Liver (tissue), 9 donors: ENCODE data around the gene AKNAD1. TPM values are rescaled to one million over a fixed set of nuclear protein-coding genes. Genes with fewer than 3 reads are reported as not detected.

Experiments
- DNase-seq: peaks from one replicate; pipeline ENCODE4 v3.0.0-alpha.2; 2017; ENCODE audit warnings: low spot score
- H3K27ac ChIP-seq, 2 donors: one replicate each; pipeline ENCODE4 v1.7.0; 2013; ENCODE audit warnings: inconsistent platforms in 2 of 2, low read length in 2 of 2, control low read depth in 1 of 2, low read depth in 1 of 2, mild to moderate bottlenecking in 1 of 2
- H3K27me3 ChIP-seq, 4 donors: one replicate each; pipeline versions ENCODE4 v1.6.1 to v1.7.0; 2013; ENCODE audit warnings: low read length in 3 of 4, inconsistent platforms in 1 of 4, mild to moderate bottlenecking in 1 of 4, moderate library complexity in 1 of 4; ENCODE audit not compliant: control insufficient read depth in 4 of 4, insufficient read depth in 4 of 4
- H3K36me3 ChIP-seq, 4 donors: one replicate each; pipeline versions ENCODE4 v1.6.1 to v1.7.0; 2013; ENCODE audit warnings: low read length in 3 of 4, mild to moderate bottlenecking in 3 of 4, low read depth in 1 of 4, moderate library complexity in 1 of 4; ENCODE audit not compliant: control insufficient read depth in 4 of 4, insufficient read depth in 3 of 4
- H3K4me1 ChIP-seq, 4 donors: one replicate each; pipeline versions ENCODE4 v1.6.1 to v1.7.0; 2013; ENCODE audit warnings: low read length in 3 of 4, mild to moderate bottlenecking in 3 of 4, moderate library complexity in 1 of 4; ENCODE audit not compliant: control insufficient read depth in 4 of 4, insufficient read depth in 4 of 4
- H3K4me3 ChIP-seq, 3 donors: one replicate each; pipeline versions ENCODE4 v1.6.1 to v1.7.0; 2013; ENCODE audit warnings: low read length in 3 of 3, control low read depth in 1 of 3, low read depth in 1 of 3, mild to moderate bottlenecking in 1 of 3
- H3K9ac ChIP-seq, 2 donors: one replicate each; pipeline ENCODE4 v1.7.0; 2013; ENCODE audit warnings: low read length in 2 of 2, mild to moderate bottlenecking in 2 of 2, moderate library complexity in 2 of 2, control low read depth in 1 of 2, low read depth in 1 of 2
- H3K9me3 ChIP-seq, 4 donors: one replicate each; pipeline versions ENCODE4 v1.6.1 to v1.7.0; 2013; ENCODE audit warnings: low read length in 3 of 4; ENCODE audit not compliant: control insufficient read depth in 4 of 4
- EGR1 ChIP-seq, 2 donors: IDR thresholded peaks; 2 replicates each; pipeline ENCODE4 v1.6.1; 2016 to 2018; ENCODE audit warnings: antibody characterized with exemption in 2 of 2, low read depth in 2 of 2
- FOXA1 ChIP-seq: IDR thresholded peaks from 2 replicates; pipeline ENCODE4 v1.6.1; 2016; ENCODE audit warnings: antibody characterized with exemption
- FOXA2 ChIP-seq: IDR thresholded peaks from 2 replicates; pipeline ENCODE4 v1.6.1; 2016; ENCODE audit warnings: antibody characterized with exemption
- GABPA ChIP-seq, 2 donors: IDR thresholded peaks in 1 of 2; conservative IDR thresholded peaks in 1 of 2; 2 replicates each; pipeline ENCODE4 v1.6.1; 2016; ENCODE audit warnings: antibody characterized with exemption in 2 of 2, mild to moderate bottlenecking in 1 of 2, moderate library complexity in 1 of 2
- HNF4A ChIP-seq, 2 donors: conservative IDR thresholded peaks; 2 replicates each; pipeline ENCODE4 v1.6.1; 2016; ENCODE audit warnings: antibody characterized with exemption in 2 of 2, mild to moderate bottlenecking in 2 of 2
- HNF4G ChIP-seq: IDR thresholded peaks from 2 replicates; pipeline ENCODE4 v1.6.1; 2016; ENCODE audit warnings: antibody characterized with exemption
- NR2F2 ChIP-seq: IDR thresholded peaks from 2 replicates; pipeline ENCODE4 v1.6.1; 2016; ENCODE audit warnings: antibody characterized with exemption
- RAD21 ChIP-seq, 2 donors: IDR thresholded peaks; 2 replicates each; pipeline ENCODE4 v1.6.1; 2016; ENCODE audit warnings: antibody characterized with exemption in 2 of 2, mild to moderate bottlenecking in 2 of 2
- RXRA ChIP-seq, 2 donors: IDR thresholded peaks; 2 replicates each; pipeline ENCODE4 v1.6.1; 2017 to 2018; ENCODE audit warnings: antibody characterized with exemption in 2 of 2, mild to moderate bottlenecking in 1 of 2
- SP1 ChIP-seq: IDR thresholded peaks from 2 replicates; pipeline ENCODE4 v1.6.1; 2018; ENCODE audit warnings: antibody characterized with exemption, mild to moderate bottlenecking
- TAF1 ChIP-seq: conservative IDR thresholded peaks from 2 replicates; pipeline ENCODE4 v1.6.1; 2016; ENCODE audit warnings: antibody characterized with exemption, mild to moderate bottlenecking
- YY1 ChIP-seq: IDR thresholded peaks from 2 replicates; pipeline ENCODE4 v1.6.1; 2016; ENCODE audit warnings: antibody characterized with exemption, mild to moderate bottlenecking
- WGBS: extraction: QIAGEN DNeasy Blood & Tissue Kit; methylation state at CpG from one replicate; pipeline ENCODE4 v1.1.7; 2013; 5-methylcytosine and 5-hydroxymethylcytosine counted together
- polyA plus RNA-seq, 2 donors: library from polyadenylated mRNA; stranded (reverse) in 1 of 2; unstranded in 1 of 2; fragments of 200-250 nt in 1 of 2; fragments of >200 nt in 1 of 2; fragmentation: Nextera tagmentation in 1 of 2; extraction: Ambion mirVana in 1 of 2; gene quantifications; one replicate each; pipeline versions ENCODE4 v1.2.1 to v1.2.3, GENCODE V29; 2013 to 2015
- total RNA-seq, 2 donors: library from RNA; depleted of rRNA; stranded (reverse); fragments of >200 nt; gene quantifications; one replicate each; pipeline ENCODE4 v1.2.3, GENCODE V29; 2014
- TF ChIP-seq, protein P1 (sequence below): fragments of 150-350 bp; IDR thresholded peaks from 2 replicates; pipeline ENCODE4 v1.5.1; 2017; ENCODE audit warnings: improper control_type of control experiment, low read depth, low read length; ENCODE audit not compliant: missing input control
- TF ChIP-seq, protein P2 (sequence below): IDR thresholded peaks from 2 replicates; pipeline ENCODE4 v1.6.1; 2016; ENCODE audit warnings: antibody characterized with exemption
- TF ChIP-seq, protein P3 (sequence below): IDR thresholded peaks from 2 replicates; pipeline ENCODE4 v1.6.1; 2016; ENCODE audit warnings: antibody characterized with exemption
- TF ChIP-seq, protein P4 (sequence below): IDR thresholded peaks from 2 replicates; pipeline ENCODE4 v1.6.1; 2016; ENCODE audit warnings: antibody characterized with exemption
- donor health status: healthy.
- donor health status: healthy.
- donor health status: healthy.
- donor health status: healthy.
- donor health status: healthy.

AKNAD1 gene
- total and polyA plus RNA-seq, 4 donors: not detected

DNA sequence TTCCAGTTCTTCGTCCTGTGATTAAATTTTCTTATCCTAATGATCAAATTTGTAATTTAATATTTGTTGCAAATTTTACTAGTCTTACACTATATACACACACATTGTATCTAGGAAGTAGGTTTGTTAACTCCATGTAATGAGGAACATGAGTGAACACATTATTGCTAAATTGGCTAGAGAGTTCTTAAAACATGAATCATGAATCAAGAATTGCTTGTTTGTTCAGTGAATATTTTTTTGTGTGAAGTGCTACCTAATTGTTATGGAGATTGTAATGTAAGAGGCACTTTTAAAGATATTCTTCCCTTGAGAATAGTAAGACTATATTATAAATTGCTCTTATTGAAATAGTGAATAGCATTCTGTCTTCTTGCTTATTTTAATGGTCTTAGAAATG, 24.5 kb upstream of the AKNAD1 start:
- WGBS: 96% methylated on average over 1 of the region's 1 CpG
- H3K27me3 ChIP-seq: no peaks in the 10 kb centered on the region
- no peaks in the 10 kb centered on the region for H3K9me3 ChIP-seq
- H3K4me3 ChIP-seq: no peak overlapping the region
- no peak overlapping the region for H3K27ac ChIP-seq
- H3K4me1 ChIP-seq: peaks cover 0 to 4% (median 2%) of the 10 kb centered on the region in 4 donors
- no peak for TF ChIP-seq RAD21 (IDR thresholded peaks at IDR 0.05)
- TF ChIP-seq, protein P1, sequence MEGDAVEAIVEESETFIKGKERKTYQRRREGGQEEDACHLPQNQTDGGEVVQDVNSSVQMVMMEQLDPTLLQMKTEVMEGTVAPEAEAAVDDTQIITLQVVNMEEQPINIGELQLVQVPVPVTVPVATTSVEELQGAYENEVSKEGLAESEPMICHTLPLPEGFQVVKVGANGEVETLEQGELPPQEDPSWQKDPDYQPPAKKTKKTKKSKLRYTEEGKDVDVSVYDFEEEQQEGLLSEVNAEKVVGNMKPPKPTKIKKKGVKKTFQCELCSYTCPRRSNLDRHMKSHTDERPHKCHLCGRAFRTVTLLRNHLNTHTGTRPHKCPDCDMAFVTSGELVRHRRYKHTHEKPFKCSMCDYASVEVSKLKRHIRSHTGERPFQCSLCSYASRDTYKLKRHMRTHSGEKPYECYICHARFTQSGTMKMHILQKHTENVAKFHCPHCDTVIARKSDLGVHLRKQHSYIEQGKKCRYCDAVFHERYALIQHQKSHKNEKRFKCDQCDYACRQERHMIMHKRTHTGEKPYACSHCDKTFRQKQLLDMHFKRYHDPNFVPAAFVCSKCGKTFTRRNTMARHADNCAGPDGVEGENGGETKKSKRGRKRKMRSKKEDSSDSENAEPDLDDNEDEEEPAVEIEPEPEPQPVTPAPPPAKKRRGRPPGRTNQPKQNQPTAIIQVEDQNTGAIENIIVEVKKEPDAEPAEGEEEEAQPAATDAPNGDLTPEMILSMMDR: no peak
- TF ChIP-seq SP1: no peak
- TF ChIP-seq, protein P2, sequence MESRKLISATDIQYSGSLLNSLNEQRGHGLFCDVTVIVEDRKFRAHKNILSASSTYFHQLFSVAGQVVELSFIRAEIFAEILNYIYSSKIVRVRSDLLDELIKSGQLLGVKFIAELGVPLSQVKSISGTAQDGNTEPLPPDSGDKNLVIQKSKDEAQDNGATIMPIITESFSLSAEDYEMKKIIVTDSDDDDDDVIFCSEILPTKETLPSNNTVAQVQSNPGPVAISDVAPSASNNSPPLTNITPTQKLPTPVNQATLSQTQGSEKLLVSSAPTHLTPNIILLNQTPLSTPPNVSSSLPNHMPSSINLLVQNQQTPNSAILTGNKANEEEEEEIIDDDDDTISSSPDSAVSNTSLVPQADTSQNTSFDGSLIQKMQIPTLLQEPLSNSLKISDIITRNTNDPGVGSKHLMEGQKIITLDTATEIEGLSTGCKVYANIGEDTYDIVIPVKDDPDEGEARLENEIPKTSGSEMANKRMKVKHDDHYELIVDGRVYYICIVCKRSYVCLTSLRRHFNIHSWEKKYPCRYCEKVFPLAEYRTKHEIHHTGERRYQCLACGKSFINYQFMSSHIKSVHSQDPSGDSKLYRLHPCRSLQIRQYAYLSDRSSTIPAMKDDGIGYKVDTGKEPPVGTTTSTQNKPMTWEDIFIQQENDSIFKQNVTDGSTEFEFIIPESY: no peak
- TF ChIP-seq HNF4A (conservative IDR thresholded peaks at IDR 0.05): no peak
- no peaks in the 10 kb centered on the region for H3K36me3 ChIP-seq
- DNase-seq: no peak
- H3K9ac ChIP-seq: no peak overlapping the region

DNA sequence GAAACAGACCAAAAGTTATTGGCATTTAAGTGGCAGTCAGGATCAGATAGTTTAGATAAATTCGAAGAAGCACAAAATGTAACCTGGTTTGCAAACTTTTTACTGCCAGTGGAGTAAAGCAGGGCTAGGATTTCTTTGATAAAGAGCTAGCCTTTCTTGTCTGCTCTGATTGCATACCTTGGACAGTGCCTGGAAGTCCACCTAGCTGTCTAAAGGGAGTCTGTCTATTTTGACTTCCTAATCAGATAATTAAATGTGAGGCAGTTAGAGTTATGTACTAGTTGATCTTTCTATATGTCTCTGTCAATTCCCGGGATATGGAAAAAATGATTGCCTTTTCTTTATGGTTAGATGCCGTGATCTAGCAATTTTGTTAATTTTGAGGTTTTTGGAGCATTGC, 24.0 kb upstream of the AKNAD1 start:
- DNase-seq: no peak
- Histone ChIP-seq H3K36me3 (no peaks in the 10 kb centered on the region), H3K4me3 (no peak overlapping the region), H3K9ac (no peak overlapping the region), H3K27ac (no peak overlapping the region), H3K4me1 (peaks cover 0 to 4% (median 2%) of the 10 kb centered on the region in 4 donors), H3K27me3 (no peaks in the 10 kb centered on the region), H3K9me3 (no peaks in the 10 kb centered on the region)
- TF ChIP-seq FOXA1 (no peak), NR2F2 (no peak), FOXA2 (no peak), RXRA (IDR thresholded peaks at IDR 0.05) (no peak), HNF4G (no peak), GABPA (IDR thresholded peaks at IDR 0.05 in 1 of 2, conservative IDR thresholded peaks at IDR 0.05 in 1 of 2) (no peak), RAD21 (IDR thresholded peaks at IDR 0.05) (no peak), TAF1 (no peak), EGR1 (IDR thresholded peaks at IDR 0.05; ENCODE audit: low read depth in 2 of 2) (no peak), SP1 (no peak)
- TF ChIP-seq, protein P3, sequence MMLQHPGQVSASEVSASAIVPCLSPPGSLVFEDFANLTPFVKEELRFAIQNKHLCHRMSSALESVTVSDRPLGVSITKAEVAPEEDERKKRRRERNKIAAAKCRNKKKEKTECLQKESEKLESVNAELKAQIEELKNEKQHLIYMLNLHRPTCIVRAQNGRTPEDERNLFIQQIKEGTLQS: no peak
- WGBS: 84% methylated on average over 3 of the region's 3 CpGs

DNA sequence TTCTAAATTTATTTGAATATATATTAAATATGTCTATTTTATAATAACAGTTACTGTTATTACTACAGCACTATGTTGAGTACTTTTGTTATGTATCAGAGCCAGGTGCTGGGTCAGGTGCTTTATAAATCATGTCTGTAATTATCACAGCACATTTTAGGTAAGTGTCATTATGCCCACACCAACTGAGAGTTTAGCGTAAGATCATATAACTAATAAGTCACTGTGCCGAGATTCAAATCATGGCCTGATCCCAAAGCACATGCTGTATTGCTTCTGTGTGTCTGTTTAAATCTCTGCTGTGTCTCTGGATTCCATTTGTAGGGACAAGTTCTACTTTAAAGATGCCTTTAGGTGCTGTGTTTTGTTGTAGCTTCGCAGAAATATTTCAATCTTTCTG, 21.8 kb upstream of the AKNAD1 start:
- 86% methylated on average over 3 of the region's 3 CpGs for WGBS
- Histone ChIP-seq H3K27ac (no peak overlapping the region), H3K9ac (no peak overlapping the region), H3K4me1 (peaks cover 0 to 4% (median 2%) of the 10 kb centered on the region in 4 donors), H3K4me3 (no peak overlapping the region), H3K36me3 (no peaks in the 10 kb centered on the region), H3K9me3 (no peaks in the 10 kb centered on the region), H3K27me3 (no peaks in the 10 kb centered on the region)
- no peak for DNase-seq
- TF ChIP-seq TAF1 (no peak), SP1 (no peak), RXRA (IDR thresholded peaks at IDR 0.05) (no peak), NR2F2 (no peak), HNF4A (conservative IDR thresholded peaks at IDR 0.05) (no peak), GABPA (IDR thresholded peaks at IDR 0.05 in 1 of 2, conservative IDR thresholded peaks at IDR 0.05 in 1 of 2) (no peak), RAD21 (IDR thresholded peaks at IDR 0.05) (no peak), FOXA1 (no peak), HNF4G (no peak), FOXA2 (no peak), YY1 (no peak)
- TF ChIP-seq, protein P2: no peak
- TF ChIP-seq, protein P4, sequence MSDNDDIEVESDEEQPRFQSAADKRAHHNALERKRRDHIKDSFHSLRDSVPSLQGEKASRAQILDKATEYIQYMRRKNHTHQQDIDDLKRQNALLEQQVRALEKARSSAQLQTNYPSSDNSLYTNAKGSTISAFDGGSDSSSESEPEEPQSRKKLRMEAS: no peak
- TF ChIP-seq, protein P1: no peak
- TF ChIP-seq, protein P3: no peak
